T-helper 2 cell treated with Interferon-gamma antibody and Interleukin-4, amounts not matched to agents 100 ng/mL and 5 ng/mL, for 36 hours (primary cell): Measurements from ENCODE around the gene ADAMTS15. TPM values are rescaled to one million over a fixed set of nuclear protein-coding genes. Genes with fewer than 3 reads are reported as not detected.

Source experiments
- intact Hi-C: fragments of 100-400 bp; cut with micrococcal nuclease; formaldehyde crosslinking; loops from one replicate; pipeline ENCODE4 v1.15.1; 2023
- total RNA-seq: library from RNA; stranded (reverse); gene quantifications from 2 replicates; pipeline ENCODE4 v1.2.3, GENCODE V29; 2022

Gene ADAMTS15
- total RNA-seq, 1 donor from 2014 or later: 0.02 TPM

GRCh38 chr11:130458410-130458729, 9.9 kb downstream of the ADAMTS15 start:
- intact Hi-C loops: no loop called here

GRCh38 chr11:130459521-130459920, 11.1 kb downstream of the ADAMTS15 start:
- intact Hi-C loops: no loop called here

GRCh38 chr11:130462101-130462885, 13.8 kb downstream of the ADAMTS15 start:
- intact Hi-C loops: no loop called here

- intact Hi-C loops: no loop called here
These were observed 14.5 kb downstream of the ADAMTS15 start for GRCh38 chr11:130462931-130463330.

- intact Hi-C loops: no loop called here
These were observed 15.9 kb downstream of the ADAMTS15 start for GRCh38 chr11:130464291-130464812.

GRCh38 chr11:130465263-130465662, 16.8 kb downstream of the ADAMTS15 start:
- intact Hi-C loops: no loop called here

GRCh38 chr11:130467116-130467900, 18.9 kb downstream of the ADAMTS15 start:
- intact Hi-C loops: no loop called here

- intact Hi-C loops: no loop called here
These were observed 20.7 kb downstream of the ADAMTS15 start for GRCh38 chr11:130469181-130469580.

GRCh38 chr11:130470832-130471706, 22.6 kb downstream of the ADAMTS15 start:
- intact Hi-C loops: no loop called here

- intact Hi-C loops: no loop called here
These were observed 23.4 kb downstream of the ADAMTS15 start for GRCh38 chr11:130471731-130472433.

GRCh38 chr11:130472434-130472961, 24.1 kb downstream of the ADAMTS15 start:
- intact Hi-C loops: no loop called here

GRCh38 chr11:130473056-130473794, 24.8 kb downstream of the ADAMTS15 start:
- intact Hi-C loops: no loop called here

GRCh38 chr11:130473795-130474377, 25.4 kb downstream of the ADAMTS15 start:
- intact Hi-C loops: no loop called here

GRCh38 chr11:130474637-130475400, 26.4 kb downstream of the ADAMTS15 start:
- intact Hi-C loops: no loop called here

GRCh38 chr11:130475426-130476053, 27.1 kb downstream of the ADAMTS15 start:
- intact Hi-C loops: no loop called here

GRCh38 chr11:130476200-130476921, 27.9 kb downstream of the ADAMTS15 start:
- intact Hi-C loops: no loop called here

GRCh38 chr11:130476922-130477491, 28.6 kb downstream of the ADAMTS15 start:
- intact Hi-C loops: no loop called here
